Neural progenitor cell (in vitro differentiated cells): ENCODE data around the gene MARCOL. TPM values are rescaled to one million over a fixed set of nuclear protein-coding genes. Genes with fewer than 3 reads are reported as not detected.
"Not testable (repeated sequence)": the region's sequence is repeated elsewhere in the genome, so short reads cannot be mapped to it uniquely, and the experiment has no call there.

ENCODE experiments used
- DNase-seq: peaks from one replicate; pipeline ENCODE4 v3.0.0-alpha.2; 2016; ENCODE audit warnings: low spot score
- H2AFZ ChIP-seq: fragments of 200-600 bp; sonication (generic); replicated peaks from 2 replicates; pipeline ENCODE4 v1.6.1; 2016; ENCODE audit warnings: antibody characterized with exemption
- H3F3A ChIP-seq: fragments of 200-600 bp; sonication (generic); 2 replicates; pipeline ENCODE4 v1.6.1; 2016; ENCODE audit warnings: antibody characterized with exemption, low read depth
- H3K27ac ChIP-seq: fragments of 200-600 bp; sonication (generic); 2 replicates; pipeline ENCODE4 v1.5.1; 2016; ENCODE audit warnings: mild to moderate bottlenecking
- H3K27me3 ChIP-seq: fragments of 200-600 bp; sonication (generic); 2 replicates; pipeline ENCODE4 v1.6.1; 2016; ENCODE audit warnings: mild to moderate bottlenecking, moderate library complexity
- H3K36me3 ChIP-seq: fragments of 200-600 bp; sonication (generic); 2 replicates; pipeline ENCODE4 v1.5.1; 2016
- H3K4me1 ChIP-seq: fragments of 200-600 bp; sonication (generic); 2 replicates; pipeline ENCODE4 v1.6.1; 2016; ENCODE audit warnings: mixed run types
- H3K4me2 ChIP-seq: fragments of 200-600 bp; sonication (generic); 2 replicates; pipeline ENCODE4 v1.6.1; 2016
- H3K4me3 ChIP-seq: fragments of 200-600 bp; sonication (generic); 2 replicates; pipeline ENCODE4 v1.5.1; 2016
- H3K79me2 ChIP-seq: fragments of 200-600 bp; sonication (generic); 2 replicates; pipeline ENCODE4 v1.6.1; 2016; ENCODE audit warnings: low read depth
- H3K9ac ChIP-seq: fragments of 200-600 bp; sonication (generic); 2 replicates; pipeline ENCODE4 v1.6.1; 2016
- H3K9me3 ChIP-seq: fragments of 200-600 bp; sonication (generic); 2 replicates; pipeline ENCODE4 v1.5.1; 2016; ENCODE audit warnings: low read depth
- H4K20me1 ChIP-seq: fragments of 200-600 bp; sonication (generic); 2 replicates; pipeline ENCODE4 v1.6.1; 2016; ENCODE audit warnings: low read depth
- H3K27ac Mint-ChIP-seq: 3 replicates; pipeline ENCODE4 v1.8.0; 2021; ENCODE audit warnings: mixed read lengths
- H3K27me3 Mint-ChIP-seq: 2 replicates; pipeline ENCODE4 v1.8.0; 2022; ENCODE audit warnings: low read depth, mild to moderate bottlenecking, inconsistent platforms, moderate library complexity, mixed read lengths; ENCODE audit not compliant: insufficient read depth
- H3K36me3 Mint-ChIP-seq: 3 replicates; pipeline ENCODE4 v1.8.0; 2021; ENCODE audit warnings: mixed read lengths
- H3K4me1 Mint-ChIP-seq: 3 replicates; pipeline ENCODE4 v1.8.0; 2021; ENCODE audit warnings: mixed read lengths
- H3K4me3 Mint-ChIP-seq: 3 replicates; pipeline ENCODE4 v1.8.0; 2021; ENCODE audit warnings: mild to moderate bottlenecking, moderate library complexity, mixed read lengths
- H3K9me3 Mint-ChIP-seq: 3 replicates; pipeline ENCODE4 v1.8.0; 2020; ENCODE audit warnings: mixed read lengths
- EZH2 ChIP-seq: fragments of 200-600 bp; sonication (generic); IDR thresholded peaks from 2 replicates; pipeline ENCODE4 v1.6.1; 2017; ENCODE audit warnings: antibody characterized with exemption, mild to moderate bottlenecking, moderate library complexity
- EZH2phosphoT487 ChIP-seq: fragments of 200-600 bp; sonication (generic); IDR thresholded peaks from 2 replicates; pipeline ENCODE4 v1.6.1; 2017; ENCODE audit warnings: antibody characterized with exemption
- total RNA-seq: library from RNA; depleted of rRNA; stranded (reverse); fragments of >200 nt; gene quantifications from 2 replicates; pipeline ENCODE4 v1.2.3, GENCODE V29; 2015; ENCODE audit warnings: low replicate concordance
- TF ChIP-seq, protein P1 (sequence below): fragments of 200-600 bp; sonication (generic); IDR thresholded peaks from 2 replicates; pipeline ENCODE4 v1.5.1; 2017; ENCODE audit warnings: antibody characterized with exemption, mild to moderate bottlenecking

Gene MARCOL
- total RNA-seq, 1 donor from 2014 or later: not detected

DNA sequence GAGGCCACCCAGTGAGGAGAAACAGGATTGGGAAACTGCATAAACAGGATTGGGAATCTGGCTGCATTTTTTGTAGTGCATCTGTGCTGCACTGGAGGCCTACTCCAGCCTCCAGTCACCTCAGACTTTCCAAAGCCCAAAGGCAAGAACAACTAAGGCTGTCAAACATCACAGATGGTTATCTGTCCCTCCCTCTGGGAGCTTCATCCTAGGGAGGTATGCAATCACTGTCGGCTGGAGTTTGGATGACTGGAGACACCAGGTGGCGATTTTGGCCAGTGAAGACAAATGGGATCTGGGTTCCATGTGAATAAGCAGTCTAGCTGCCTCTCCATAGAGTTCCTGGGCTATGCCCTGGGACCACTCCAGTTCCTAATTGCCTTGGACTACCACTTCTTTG lies 21.0 kb downstream of the MARCOL start:
- no peak for DNase-seq
- H4K20me1 ChIP-seq: no peaks in the 10 kb centered on the region
- TF ChIP-seq EZH2 (no peak), EZH2phosphoT487 (no peak)
- TF ChIP-seq, protein P1, sequence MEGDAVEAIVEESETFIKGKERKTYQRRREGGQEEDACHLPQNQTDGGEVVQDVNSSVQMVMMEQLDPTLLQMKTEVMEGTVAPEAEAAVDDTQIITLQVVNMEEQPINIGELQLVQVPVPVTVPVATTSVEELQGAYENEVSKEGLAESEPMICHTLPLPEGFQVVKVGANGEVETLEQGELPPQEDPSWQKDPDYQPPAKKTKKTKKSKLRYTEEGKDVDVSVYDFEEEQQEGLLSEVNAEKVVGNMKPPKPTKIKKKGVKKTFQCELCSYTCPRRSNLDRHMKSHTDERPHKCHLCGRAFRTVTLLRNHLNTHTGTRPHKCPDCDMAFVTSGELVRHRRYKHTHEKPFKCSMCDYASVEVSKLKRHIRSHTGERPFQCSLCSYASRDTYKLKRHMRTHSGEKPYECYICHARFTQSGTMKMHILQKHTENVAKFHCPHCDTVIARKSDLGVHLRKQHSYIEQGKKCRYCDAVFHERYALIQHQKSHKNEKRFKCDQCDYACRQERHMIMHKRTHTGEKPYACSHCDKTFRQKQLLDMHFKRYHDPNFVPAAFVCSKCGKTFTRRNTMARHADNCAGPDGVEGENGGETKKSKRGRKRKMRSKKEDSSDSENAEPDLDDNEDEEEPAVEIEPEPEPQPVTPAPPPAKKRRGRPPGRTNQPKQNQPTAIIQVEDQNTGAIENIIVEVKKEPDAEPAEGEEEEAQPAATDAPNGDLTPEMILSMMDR: no peak
- H2AFZ ChIP-seq: no peak overlapping the region
- H3K27me3 Mint-ChIP-seq: no peaks in the 10 kb centered on the region
- no peak overlapping the region for H3K4me3 Mint-ChIP-seq
- no peaks in the 10 kb centered on the region for H3K27me3 ChIP-seq
- no peaks in the 10 kb centered on the region for H3K4me1 Mint-ChIP-seq
- H3K27ac ChIP-seq: no peak overlapping the region
- H3K9ac ChIP-seq: no peak overlapping the region
- no peak overlapping the region for H3K4me3 ChIP-seq
- H3K4me1 ChIP-seq: no peaks in the 10 kb centered on the region
- H3K36me3 ChIP-seq: peaks cover 2% of the 10 kb centered on the region
- no peaks in the 10 kb centered on the region for H3K79me2 ChIP-seq
- H3K36me3 Mint-ChIP-seq: no peaks in the 10 kb centered on the region
- peaks cover 17% of the 10 kb centered on the region for H3K9me3 Mint-ChIP-seq
- H3K4me2 ChIP-seq: no peak overlapping the region
- no peaks in the 10 kb centered on the region for H3F3A ChIP-seq
- no peaks in the 10 kb centered on the region for H3K9me3 ChIP-seq
- H3K27ac Mint-ChIP-seq: no peak overlapping the region

DNA sequence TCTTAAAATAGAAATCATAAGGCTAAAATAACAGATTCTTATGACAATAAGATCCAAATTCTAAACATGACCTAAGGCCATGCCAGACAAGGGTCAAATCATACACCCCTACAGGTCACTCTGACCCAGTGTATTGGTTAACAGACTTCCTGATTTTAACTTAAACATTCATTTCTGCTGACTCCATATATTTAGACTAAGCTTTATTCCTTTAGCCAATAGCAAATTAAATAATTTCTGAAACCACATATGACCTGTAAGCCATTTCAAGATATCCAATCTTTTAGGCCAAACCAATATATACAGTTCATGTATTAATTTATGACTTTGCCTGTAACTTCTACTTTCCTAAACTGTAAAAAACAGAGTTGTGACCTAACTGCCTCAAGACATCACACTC lies 22.9 kb downstream of the MARCOL start:
- no peak overlapping the region for H3K27ac Mint-ChIP-seq
- no peak overlapping the region for H3K4me3 Mint-ChIP-seq
- no peak overlapping the region for H3K4me3 ChIP-seq
- H3F3A ChIP-seq: no peaks in the 10 kb centered on the region
- no peaks in the 10 kb centered on the region for H3K4me1 ChIP-seq
- no peaks in the 10 kb centered on the region for H3K36me3 Mint-ChIP-seq
- H3K36me3 ChIP-seq: peaks cover 2% of the 10 kb centered on the region
- H3K4me2 ChIP-seq: no peak overlapping the region
- H3K27me3 Mint-ChIP-seq: no peaks in the 10 kb centered on the region
- no peaks in the 10 kb centered on the region for H3K9me3 ChIP-seq
- H3K79me2 ChIP-seq: no peaks in the 10 kb centered on the region
- DNase-seq: no peak
- no peaks in the 10 kb centered on the region for H3K4me1 Mint-ChIP-seq
- H3K27me3 ChIP-seq: no peaks in the 10 kb centered on the region
- H3K27ac ChIP-seq: no peak overlapping the region
- no peaks in the 10 kb centered on the region for H4K20me1 ChIP-seq
- peaks cover 11% of the 10 kb centered on the region for H3K9me3 Mint-ChIP-seq
- H2AFZ ChIP-seq: no peak overlapping the region
- no peak overlapping the region for H3K9ac ChIP-seq
- TF ChIP-seq EZH2phosphoT487 (no peak), EZH2 (no peak)
- TF ChIP-seq, protein P1: no peak

DNA sequence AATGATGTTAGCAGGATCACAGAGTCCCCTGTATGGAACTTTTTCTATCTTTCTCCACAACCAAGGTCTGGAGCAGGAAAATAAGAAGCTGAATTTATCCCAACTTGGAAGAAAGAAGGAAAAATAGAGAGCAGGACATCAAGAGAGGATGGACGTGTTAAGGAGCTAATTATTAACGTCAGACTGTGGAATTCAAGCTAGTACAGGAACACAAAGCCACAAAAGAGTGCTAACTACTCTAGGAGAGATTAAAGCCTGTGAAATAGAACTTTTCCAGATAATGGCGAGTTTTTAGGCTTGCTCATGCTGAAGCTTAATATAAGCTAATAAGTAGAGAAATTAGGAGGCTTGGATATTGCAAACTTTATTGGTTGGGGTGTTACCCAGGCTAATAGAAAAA lies 29.6 kb downstream of the MARCOL start:
- no peak overlapping the region for H3K4me2 ChIP-seq
- H3K9ac ChIP-seq: no peak overlapping the region
- no peak overlapping the region for H3K27ac ChIP-seq
- Mint-ChIP-seq H3K4me1 (no peaks in the 10 kb centered on the region), H3K27me3 (no peaks in the 10 kb centered on the region), H3K4me3 (no peak overlapping the region), H3K27ac (no peak overlapping the region), H3K9me3 (no peaks in the 10 kb centered on the region), H3K36me3 (no peaks in the 10 kb centered on the region)
- no peaks in the 10 kb centered on the region for H3K4me1 ChIP-seq
- no peaks in the 10 kb centered on the region for H3K27me3 ChIP-seq
- no peak for TF ChIP-seq EZH2
- TF ChIP-seq, protein P1: no peak
- TF ChIP-seq EZH2phosphoT487: no peak
- H3K9me3 ChIP-seq: no peaks in the 10 kb centered on the region
- H3K36me3 ChIP-seq: no peaks in the 10 kb centered on the region
- no peak overlapping the region for H2AFZ ChIP-seq
- H4K20me1 ChIP-seq: no peaks in the 10 kb centered on the region
- H3K4me3 ChIP-seq: no peak overlapping the region
- no peak for DNase-seq
- H3K79me2 ChIP-seq: no peaks in the 10 kb centered on the region
- H3F3A ChIP-seq: no peaks in the 10 kb centered on the region

DNA sequence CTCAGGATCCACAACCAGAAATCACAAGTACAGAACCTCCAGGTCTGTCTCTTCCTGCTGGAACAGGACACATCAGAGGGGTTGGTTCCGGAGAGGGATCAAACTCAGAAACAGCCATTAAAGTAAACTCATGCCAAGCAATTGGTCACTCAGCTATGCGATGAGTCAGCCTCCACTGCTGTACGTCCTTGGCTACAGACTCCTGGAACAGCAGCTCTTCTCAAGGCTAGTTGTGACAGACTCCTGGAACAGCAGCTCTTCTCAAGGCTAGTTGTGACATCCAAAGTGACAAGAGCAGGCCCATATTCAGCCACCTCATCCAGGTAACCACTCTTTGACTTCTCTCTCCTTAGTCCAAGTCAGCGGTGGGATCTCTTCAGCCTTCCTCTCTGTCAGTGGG lies 30.2 kb downstream of the MARCOL start, which contains the start of gene SPINK13:
SPINK13 (plus strand) TSS at position 229 of the 400 bp plus-strand sequence. CDS start 1,279 bp downstream, outside the sequence.
- no peaks in the 10 kb centered on the region for H3K27me3 Mint-ChIP-seq
- DNase-seq: no peak
- Histone ChIP-seq H3K9ac (no peak within 1 kb of the TSS), H2AFZ (no peak within 1 kb of the TSS), H3K4me1 (no peaks in the 10 kb centered on the region), H3K9me3 (no peaks in the 10 kb centered on the region), H3K79me2 (no peaks in the 10 kb centered on the region), H3K4me3 (no peak within 1 kb of the TSS), H3K27me3 (no peaks in the 10 kb centered on the region), H3K4me2 (no peak within 1 kb of the TSS), H3K27ac (no peak within 1 kb of the TSS), H4K20me1 (no peaks in the 10 kb centered on the region), H3F3A (no peaks in the 10 kb centered on the region), H3K36me3 (no peaks in the 10 kb centered on the region)
- no peak within 1 kb of the TSS for H3K27ac Mint-ChIP-seq
- H3K9me3 Mint-ChIP-seq: no peaks in the 10 kb centered on the region
- TF ChIP-seq EZH2 (no peak), EZH2phosphoT487 (no peak)
- TF ChIP-seq, protein P1: no peak
- no peak within 1 kb of the TSS for H3K4me3 Mint-ChIP-seq
- no peaks in the 10 kb centered on the region for H3K4me1 Mint-ChIP-seq
- no peaks in the 10 kb centered on the region for H3K36me3 Mint-ChIP-seq

DNA sequence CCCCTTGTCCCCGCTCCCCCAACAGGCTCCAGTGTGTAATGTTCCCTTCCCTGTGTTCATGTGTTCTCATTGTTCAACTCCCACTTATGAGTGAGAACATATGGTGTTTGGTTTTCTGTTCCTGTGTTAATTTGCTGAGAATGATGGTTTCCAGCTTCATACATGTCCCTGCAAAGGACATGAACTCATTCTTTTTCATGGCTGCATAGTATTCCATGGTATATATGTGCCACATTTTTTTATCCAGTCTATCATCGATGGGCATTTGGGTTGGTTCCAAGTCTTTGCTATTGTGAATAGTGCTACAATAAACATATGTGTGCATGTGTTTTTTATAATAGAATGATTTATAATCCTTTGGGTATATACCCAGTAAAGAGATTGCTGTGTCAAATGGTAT lies 36.8 kb downstream of the MARCOL start:
- not testable (repeated sequence) for H3K4me1 Mint-ChIP-seq, H3F3A ChIP-seq, H3K9ac ChIP-seq, H3K4me3 Mint-ChIP-seq, H3K27me3 ChIP-seq, DNase-seq, H3K79me2 ChIP-seq, H3K9me3 ChIP-seq, H3K36me3 Mint-ChIP-seq, H3K27ac ChIP-seq, H2AFZ ChIP-seq, H3K4me2 ChIP-seq, H3K4me1 ChIP-seq, H3K4me3 ChIP-seq, H3K27me3 Mint-ChIP-seq, H4K20me1 ChIP-seq, H3K27ac Mint-ChIP-seq, H3K36me3 ChIP-seq
- peaks cover 14% of the 10 kb centered on the region for H3K9me3 Mint-ChIP-seq
